HUES64 (cell line): Measurements from ENCODE around the gene CRACDL.

Source experiments
- H3K27ac ChIP-seq: 2 replicates; pipeline ENCODE4 v1.7.0; 2013; ENCODE audit warnings: low read depth, low read length, inconsistent platforms
- H3K27me3 ChIP-seq: 2 replicates; pipeline ENCODE4 v1.6.1; 2013; ENCODE audit warnings: mild to moderate bottlenecking, low read length; ENCODE audit not compliant: insufficient read depth
- H3K36me3 ChIP-seq: 2 replicates; pipeline ENCODE4 v1.6.1; 2013; ENCODE audit warnings: mild to moderate bottlenecking, low read length; ENCODE audit not compliant: insufficient read depth
- H3K4me1 ChIP-seq: 2 replicates; pipeline ENCODE4 v1.6.1; 2013; ENCODE audit warnings: mild to moderate bottlenecking, low read length, moderate library complexity; ENCODE audit not compliant: insufficient read depth
- H3K4me3 ChIP-seq: 2 replicates; pipeline ENCODE4 v1.5.1; 2013; ENCODE audit warnings: mild to moderate bottlenecking, low read length, moderate library complexity
- H3K9ac ChIP-seq: 2 replicates; pipeline ENCODE4 v1.6.1; 2013; ENCODE audit warnings: mild to moderate bottlenecking, low read depth, low read length
- H3K9me3 ChIP-seq: 2 replicates; pipeline ENCODE4 v1.6.1; 2013; ENCODE audit warnings: low read depth, low read length; ENCODE audit not compliant: insufficient read depth
- WGBS: fragments of 150-250, 120-280 bp; methylation state at CpG from one replicate; pipeline ENCODE4 v1.1.7; 2013; ENCODE audit warnings: missing lambda C conversion rate; 5-methylcytosine and 5-hydroxymethylcytosine counted together

The CRACDL gene

DNA sequence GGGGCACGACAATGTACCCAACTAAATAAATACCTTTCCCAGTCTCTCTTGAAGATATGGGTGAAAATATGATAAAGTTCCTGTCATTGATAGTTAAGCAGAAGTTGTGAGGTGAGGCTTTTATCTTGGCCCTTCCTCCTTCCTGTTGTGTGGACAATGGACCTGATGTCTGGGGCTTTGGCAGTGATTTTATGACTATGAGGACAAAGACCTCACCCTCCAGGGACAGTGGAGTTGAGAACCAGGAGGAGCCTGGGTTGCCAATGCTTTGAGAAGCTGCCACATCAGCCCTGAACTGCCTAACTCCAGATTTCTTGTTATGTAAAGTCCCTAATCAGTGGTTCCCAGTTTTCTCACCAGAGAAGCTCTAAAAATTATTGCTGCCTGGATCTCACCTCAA lies 184.3 kb downstream of the CRACDL start:
- H3K9me3 ChIP-seq: no peaks in the 10 kb centered on the region
- 0 out of 2 replicates have a peak, but pooled peaks cover 3% of the 10 kb centered on the region for H3K4me1 ChIP-seq
- H3K36me3 ChIP-seq: no peaks in the 10 kb centered on the region
- no peak overlapping the region for H3K27ac ChIP-seq
- H3K4me3 ChIP-seq: no peak overlapping the region
- H3K27me3 ChIP-seq: 0 out of 2 replicates have a peak, but pooled peaks cover 4% of the 10 kb centered on the region
- no CpG with 5 or more reads among the region's 1 CpG for WGBS
- H3K9ac ChIP-seq: no peak overlapping the region

DNA sequence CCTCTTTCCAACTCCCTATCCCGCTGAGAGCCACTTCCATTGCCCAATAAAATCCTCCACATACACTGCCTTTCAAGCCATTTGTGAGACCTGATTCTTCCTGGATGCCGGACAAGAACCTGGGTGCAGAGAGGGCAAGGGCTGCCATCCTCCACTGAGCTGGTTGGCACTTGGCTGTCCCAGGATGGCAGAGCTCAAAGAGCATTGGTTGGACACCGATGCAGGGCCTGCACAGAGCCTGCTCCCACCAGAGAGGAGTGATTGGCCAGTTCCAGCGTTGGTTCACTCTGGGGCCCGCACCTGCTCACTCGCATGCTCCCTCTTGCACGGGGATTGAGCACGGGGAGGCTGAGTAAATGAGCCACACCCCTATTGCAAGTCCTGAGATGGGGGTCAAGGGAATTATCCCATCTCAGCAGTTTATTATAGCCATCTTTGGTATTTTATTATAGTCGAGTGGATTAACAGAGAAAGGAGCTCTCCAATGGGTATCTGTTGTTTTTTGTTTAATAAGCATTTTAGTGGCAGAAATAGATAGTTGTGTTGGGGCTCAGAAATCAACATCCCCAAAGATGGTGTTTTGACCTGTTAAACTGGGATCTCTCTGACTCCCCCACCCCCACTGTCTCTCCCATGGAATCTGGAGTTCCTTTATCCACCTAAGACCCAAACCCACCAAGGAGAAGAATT lies 185.3 kb downstream of the CRACDL start:
- no peaks in the 10 kb centered on the region for H3K9me3 ChIP-seq
- H3K36me3 ChIP-seq: no peaks in the 10 kb centered on the region
- 0 out of 2 replicates have a peak, but pooled peaks cover 3% of the 10 kb centered on the region for H3K4me1 ChIP-seq
- H3K27ac ChIP-seq: no peak overlapping the region
- no peak overlapping the region for H3K9ac ChIP-seq
- H3K4me3 ChIP-seq: no peak overlapping the region
- 94% methylated on average over 9 of the region's 9 CpGs for WGBS
- H3K27me3 ChIP-seq: 0 out of 2 replicates have a peak, but pooled peaks cover 4% of the 10 kb centered on the region

DNA sequence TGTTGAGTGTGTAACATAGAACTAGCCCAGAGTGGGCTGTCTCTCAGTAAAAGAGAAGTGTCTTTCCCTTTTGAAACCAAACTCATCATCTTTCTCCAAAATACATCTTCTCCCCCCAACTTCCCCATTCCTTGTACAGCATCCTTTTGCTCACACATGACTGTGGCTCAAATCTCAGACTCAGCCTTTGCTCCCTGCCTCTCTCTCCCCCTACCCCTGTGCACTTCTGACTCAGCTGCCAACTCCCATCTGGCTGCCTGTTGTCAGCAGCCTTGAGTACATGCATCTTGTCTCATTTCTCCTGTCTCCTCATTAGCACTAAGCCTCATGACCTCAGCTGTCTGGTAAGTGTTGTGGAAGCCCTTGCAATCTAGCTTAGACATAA lies 187.0 kb downstream of the CRACDL start:
- Histone ChIP-seq H3K9ac (no peak overlapping the region), H3K27me3 (0 out of 2 replicates have a peak, but pooled peaks cover 2% of the 10 kb centered on the region), H3K4me1 (0 out of 2 replicates have a peak, but pooled peaks cover 3% of the 10 kb centered on the region), H3K27ac (no peak overlapping the region), H3K9me3 (no peaks in the 10 kb centered on the region), H3K36me3 (no peaks in the 10 kb centered on the region), H3K4me3 (no peak overlapping the region)

DNA sequence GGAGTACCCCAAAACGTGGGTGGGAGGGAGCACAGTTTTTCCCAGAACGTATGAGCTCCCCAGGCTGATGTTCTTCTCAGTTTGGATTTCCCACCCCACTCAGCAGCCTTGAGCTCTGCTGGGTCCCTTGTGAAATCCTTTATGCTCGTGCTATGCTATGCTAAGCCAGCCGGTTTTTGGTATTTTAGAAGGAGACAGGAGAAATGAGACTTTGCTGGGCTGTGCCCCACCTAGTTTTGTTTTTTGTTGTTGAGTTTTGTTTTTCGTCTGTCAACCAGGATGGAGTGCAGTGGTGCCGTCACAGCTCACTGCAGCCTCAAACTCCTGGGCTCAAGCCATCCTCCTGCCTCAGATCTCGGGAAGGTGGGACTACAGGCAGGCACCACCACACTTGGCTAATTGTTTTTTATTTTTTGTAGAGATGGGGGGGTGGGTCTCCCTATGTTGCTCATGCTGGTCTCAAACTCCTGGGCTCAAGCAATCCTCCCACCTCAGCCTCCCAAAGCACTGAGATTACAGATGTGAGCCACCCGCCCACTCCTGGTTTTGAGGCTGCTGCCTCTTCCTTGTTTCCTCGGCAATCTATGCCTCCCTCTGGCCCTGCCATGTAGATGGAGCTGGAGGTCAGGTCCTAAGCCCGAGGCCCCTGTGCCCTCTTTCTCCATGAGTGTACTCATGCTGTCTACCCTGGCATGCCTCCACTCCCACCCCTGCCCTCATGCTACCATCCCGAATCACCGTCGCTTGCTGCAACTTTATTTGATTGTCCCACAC lies 187.5 kb downstream of the CRACDL start:
- no peak overlapping the region for H3K4me3 ChIP-seq
- H3K27ac ChIP-seq: no peak overlapping the region
- 87% methylated on average over 13 of the region's 13 CpGs for WGBS
- H3K9me3 ChIP-seq: no peaks in the 10 kb centered on the region
- H3K36me3 ChIP-seq: no peaks in the 10 kb centered on the region
- no peak overlapping the region for H3K9ac ChIP-seq
- 0 out of 2 replicates have a peak, but pooled peaks cover 3% of the 10 kb centered on the region for H3K4me1 ChIP-seq
- no peaks in the 10 kb centered on the region for H3K27me3 ChIP-seq

DNA sequence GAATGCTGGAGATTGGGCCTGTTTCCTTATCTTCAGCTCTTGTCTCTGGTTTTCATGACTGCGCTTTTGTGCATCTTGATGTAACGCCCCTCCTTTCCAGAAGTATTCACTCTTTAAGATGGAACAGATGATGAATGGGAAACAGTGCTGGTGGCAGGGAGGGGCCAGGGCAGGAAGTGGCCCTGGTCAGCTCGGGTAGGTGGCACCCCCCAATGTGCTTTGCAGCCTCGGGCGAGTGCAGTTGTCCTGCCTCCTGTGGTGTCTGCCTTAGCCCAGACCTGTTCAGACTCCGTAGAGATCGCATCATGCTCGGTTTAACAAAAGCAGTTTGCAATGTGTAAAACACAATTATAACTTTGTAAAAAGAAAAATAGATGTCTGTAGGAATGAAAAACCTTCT lies 188.1 kb downstream of the CRACDL start:
- Histone ChIP-seq H3K4me1 (0 out of 2 replicates have a peak, but pooled peaks cover 3% of the 10 kb centered on the region), H3K27me3 (no peaks in the 10 kb centered on the region), H3K4me3 (no peak overlapping the region), H3K36me3 (no peaks in the 10 kb centered on the region), H3K27ac (no peak overlapping the region), H3K9ac (no peak overlapping the region), H3K9me3 (no peaks in the 10 kb centered on the region)
- 65% methylated on average over 8 of the region's 8 CpGs for WGBS

DNA sequence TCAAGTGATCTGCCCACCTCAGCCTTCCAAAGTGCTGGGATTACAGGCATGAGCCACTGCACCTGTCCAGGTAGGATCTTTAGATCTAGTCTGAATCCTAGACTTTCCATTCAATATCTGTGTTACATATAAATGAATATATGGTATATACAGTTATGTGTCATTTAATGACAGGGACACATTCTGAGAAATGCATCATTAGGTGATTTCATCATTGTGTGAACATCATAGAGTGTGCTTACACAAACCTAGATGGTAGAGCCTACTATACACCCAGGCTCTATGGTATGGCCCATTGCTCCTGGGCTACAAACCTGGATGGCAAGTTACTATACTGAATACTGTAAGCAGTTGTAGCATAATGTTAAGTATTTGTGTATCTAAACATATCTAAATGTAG lies 189.6 kb downstream of the CRACDL start:
- no peak overlapping the region for H3K9ac ChIP-seq
- 0 out of 2 replicates have a peak, but pooled peaks cover 3% of the 10 kb centered on the region for H3K4me1 ChIP-seq
- H3K9me3 ChIP-seq: no peaks in the 10 kb centered on the region
- no peak overlapping the region for H3K27ac ChIP-seq
- H3K27me3 ChIP-seq: no peaks in the 10 kb centered on the region
- no peaks in the 10 kb centered on the region for H3K36me3 ChIP-seq
- no peak overlapping the region for H3K4me3 ChIP-seq

DNA sequence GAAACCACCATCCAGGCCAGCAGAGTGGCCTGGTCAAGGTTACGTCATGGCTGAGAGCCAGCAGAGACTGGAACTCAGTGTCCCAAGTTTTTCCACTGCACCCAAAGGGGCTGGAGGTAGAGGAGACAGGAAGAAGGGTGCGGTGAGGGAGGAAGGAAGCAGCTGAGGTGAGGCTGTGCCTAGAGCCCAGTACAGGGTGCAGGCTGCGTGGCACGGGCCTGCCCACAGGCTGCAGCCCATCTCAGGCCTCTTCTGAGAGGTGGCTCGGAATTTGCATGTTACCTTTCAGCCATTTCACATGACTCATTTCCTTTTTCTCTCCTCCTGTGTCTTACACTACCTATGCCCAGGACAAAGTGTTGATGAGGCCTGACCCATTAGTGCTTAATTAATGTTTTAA lies 191.4 kb downstream of the CRACDL start:
- Histone ChIP-seq H3K4me1 (0 out of 2 replicates have a peak, but pooled peaks cover 3% of the 10 kb centered on the region), H3K4me3 (no peak overlapping the region), H3K27me3 (no peaks in the 10 kb centered on the region), H3K36me3 (no peaks in the 10 kb centered on the region), H3K9ac (no peak overlapping the region), H3K9me3 (no peaks in the 10 kb centered on the region), H3K27ac (no peak overlapping the region)
- 96% methylated on average over 5 of the region's 5 CpGs for WGBS
